A673 (cell line): Measurements from ENCODE around the gene LRRC15.

Source experiments
- CTCF ChIP-seq: fragments of 300-800, 200-600 bp; sonication (generic); conservative IDR thresholded peaks from 2 replicates; pipeline ENCODE4 v1.5.1; 2017; ENCODE audit warnings: low read depth, mild to moderate bottlenecking, antibody characterized with exemption, low read length, moderate library complexity, mixed read lengths
- EZH2 ChIP-seq: fragments of 200-600 bp; sonication (generic); IDR thresholded peaks from 2 replicates; pipeline ENCODE4 v1.6.1; 2017; ENCODE audit warnings: borderline replicate concordance, low read depth, mild to moderate bottlenecking, mixed read lengths, antibody characterized with exemption, low read length; ENCODE audit not compliant: poor library complexity, severe bottlenecking

- no peak for TF ChIP-seq CTCF
- TF ChIP-seq EZH2: no peak
Measured at GRCh38 chr3:194401868-194402329, 32.4 kb upstream of the LRRC15 start.
